ENCODE measurements around the gene FNDC3B.

FNDC3B gene

DNA sequence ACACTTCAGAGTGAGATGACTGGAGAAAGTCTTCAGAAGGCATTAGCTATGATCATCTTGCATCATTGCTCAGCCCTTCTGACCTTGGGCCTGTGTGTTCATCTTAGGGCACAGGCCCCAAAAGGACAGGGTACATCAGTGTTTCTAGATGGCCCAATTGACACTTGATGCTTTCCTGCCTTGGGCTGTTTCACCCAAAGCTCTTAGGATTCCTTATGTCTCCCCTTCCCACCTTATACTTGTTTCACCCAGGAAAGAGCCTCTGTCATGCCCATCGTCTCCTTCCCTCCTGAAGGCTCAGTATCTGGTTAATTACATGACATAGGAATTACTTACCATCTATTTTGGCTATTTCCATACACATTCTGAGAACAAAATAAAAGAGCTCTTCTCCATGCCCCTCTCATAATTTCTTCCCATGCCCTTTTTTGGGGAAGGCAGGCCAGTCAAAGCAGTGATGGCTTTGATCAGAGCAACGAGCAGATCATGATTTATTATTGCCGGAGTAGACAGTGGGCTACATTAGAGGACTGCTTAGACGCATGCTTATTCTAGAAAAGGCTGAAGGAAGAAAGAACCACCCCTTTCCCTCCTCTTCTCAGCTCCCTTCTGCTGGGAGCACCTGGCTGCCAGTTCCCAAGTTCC is 335.9 kb downstream of the FNDC3B start:
- Histone ChIP-seq H3K27ac (no peak overlapping the region), H3K36me3 (peaks cover 80% of the 10 kb centered on the region)

DNA sequence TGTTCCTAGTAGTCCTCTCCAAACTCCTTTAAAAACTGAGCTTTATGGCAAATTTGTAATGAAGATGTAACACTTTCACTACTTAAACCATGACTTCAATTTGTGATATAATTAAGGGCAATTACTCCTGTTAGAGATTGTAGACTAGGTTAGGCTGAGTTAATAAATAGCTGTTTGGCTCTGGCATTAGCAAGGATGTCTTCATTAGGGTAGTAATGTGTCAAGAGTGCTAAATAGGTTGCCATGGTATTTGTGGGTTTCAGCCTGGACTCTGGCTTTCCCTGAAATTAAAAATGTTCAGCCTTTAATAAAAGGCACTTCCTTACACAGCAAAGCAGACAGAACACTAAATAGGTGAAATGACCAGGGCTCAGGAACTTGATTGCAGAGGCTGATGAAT is 337.0 kb downstream of the FNDC3B start:
- TF ChIP-seq, protein P1, sequence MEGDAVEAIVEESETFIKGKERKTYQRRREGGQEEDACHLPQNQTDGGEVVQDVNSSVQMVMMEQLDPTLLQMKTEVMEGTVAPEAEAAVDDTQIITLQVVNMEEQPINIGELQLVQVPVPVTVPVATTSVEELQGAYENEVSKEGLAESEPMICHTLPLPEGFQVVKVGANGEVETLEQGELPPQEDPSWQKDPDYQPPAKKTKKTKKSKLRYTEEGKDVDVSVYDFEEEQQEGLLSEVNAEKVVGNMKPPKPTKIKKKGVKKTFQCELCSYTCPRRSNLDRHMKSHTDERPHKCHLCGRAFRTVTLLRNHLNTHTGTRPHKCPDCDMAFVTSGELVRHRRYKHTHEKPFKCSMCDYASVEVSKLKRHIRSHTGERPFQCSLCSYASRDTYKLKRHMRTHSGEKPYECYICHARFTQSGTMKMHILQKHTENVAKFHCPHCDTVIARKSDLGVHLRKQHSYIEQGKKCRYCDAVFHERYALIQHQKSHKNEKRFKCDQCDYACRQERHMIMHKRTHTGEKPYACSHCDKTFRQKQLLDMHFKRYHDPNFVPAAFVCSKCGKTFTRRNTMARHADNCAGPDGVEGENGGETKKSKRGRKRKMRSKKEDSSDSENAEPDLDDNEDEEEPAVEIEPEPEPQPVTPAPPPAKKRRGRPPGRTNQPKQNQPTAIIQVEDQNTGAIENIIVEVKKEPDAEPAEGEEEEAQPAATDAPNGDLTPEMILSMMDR (IDR thresholded peaks at IDR 0.05) = no peak
- Histone ChIP-seq H3K27me3 (no peaks in the 10 kb centered on the region), H3K4me1 (ENCODE audit: control insufficient read depth in 1 of 2, insufficient read depth in 1 of 2, low read depth in 1 of 2, low read length in 1 of 2) (no peaks in the 10 kb centered on the region), H3K4me3 (ENCODE audit: low read depth in 1 of 2, low read length in 1 of 2) (no peak overlapping the region), H3K36me3 (peaks cover 80% of the 10 kb centered on the region), H3K27ac (no peak overlapping the region), H3K9me3 (no peaks in the 10 kb centered on the region)

More for the DNA sequence above, 335.9 kb downstream of the FNDC3B start:
- TF ChIP-seq, protein P1 (IDR thresholded peaks at IDR 0.05) = no peak
- no peaks in the 10 kb centered on the region for H3K4me1 ChIP-seq (ENCODE audit: control insufficient read depth in 1 of 2, insufficient read depth in 1 of 2, low read depth in 1 of 2, low read length in 1 of 2)
- H3K27me3 ChIP-seq = no peaks in the 10 kb centered on the region
- no peaks in the 10 kb centered on the region for H3K9me3 ChIP-seq
- no peak overlapping the region for H3K4me3 ChIP-seq (ENCODE audit: low read depth in 1 of 2, low read length in 1 of 2)

DNA sequence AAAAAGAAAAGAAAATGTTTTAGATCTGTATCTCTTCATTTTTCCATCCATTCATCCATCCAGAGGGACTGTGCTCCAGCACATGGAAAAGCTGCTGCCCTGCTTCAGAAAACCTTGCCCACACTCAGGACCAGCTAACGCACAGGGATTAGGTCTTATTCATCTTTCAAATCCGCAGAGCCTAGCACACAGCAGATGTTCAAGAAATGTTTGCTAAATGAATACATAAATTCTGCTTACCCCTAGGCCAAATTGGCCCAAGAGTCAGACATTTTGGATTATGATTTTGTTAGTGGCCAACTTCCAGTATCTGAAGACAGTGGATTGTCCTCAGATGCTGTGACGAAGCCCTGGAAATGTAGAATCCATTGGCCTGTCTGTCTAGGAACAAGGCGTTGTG is 337.5 kb downstream of the FNDC3B start:
- no peak overlapping the region for H3K27ac ChIP-seq
- H3K4me1 ChIP-seq (ENCODE audit: control insufficient read depth in 1 of 2, insufficient read depth in 1 of 2, low read depth in 1 of 2, low read length in 1 of 2) = no peaks in the 10 kb centered on the region
- H3K9me3 ChIP-seq = no peaks in the 10 kb centered on the region
- TF ChIP-seq, protein P1 (IDR thresholded peaks at IDR 0.05) = no peak
- H3K4me3 ChIP-seq (ENCODE audit: low read depth in 1 of 2, low read length in 1 of 2) = no peak overlapping the region
- no peaks in the 10 kb centered on the region for H3K27me3 ChIP-seq
- H3K36me3 ChIP-seq = peaks cover 78% of the 10 kb centered on the region

DNA sequence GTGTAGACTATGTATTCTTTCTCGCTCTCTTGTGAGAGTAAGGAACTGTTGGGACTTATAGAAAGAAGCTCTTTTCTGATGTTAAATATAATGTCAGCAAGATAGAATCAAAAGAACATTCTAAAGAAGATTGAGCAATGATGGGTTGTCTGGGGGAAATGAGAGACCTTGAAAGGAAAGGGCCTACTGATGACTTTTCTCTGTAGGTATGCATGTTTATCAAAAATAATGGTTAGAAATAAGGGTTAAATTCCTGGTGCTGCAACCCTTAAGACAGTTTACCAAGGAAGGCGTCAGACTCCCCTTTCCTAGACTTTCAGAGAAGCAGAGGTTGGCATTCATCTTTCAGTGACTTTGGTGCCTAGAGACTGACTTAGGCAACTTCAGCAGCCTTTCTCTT is 339.1 kb downstream of the FNDC3B start:
- peaks cover 68% of the 10 kb centered on the region for H3K36me3 ChIP-seq
- no peak overlapping the region for H3K27ac ChIP-seq
- TF ChIP-seq, protein P1 (IDR thresholded peaks at IDR 0.05) = no peak
- no peaks in the 10 kb centered on the region for H3K9me3 ChIP-seq
- no peak overlapping the region for H3K4me3 ChIP-seq (ENCODE audit: low read depth in 1 of 2, low read length in 1 of 2)
- H3K27me3 ChIP-seq = no peaks in the 10 kb centered on the region
- H3K4me1 ChIP-seq (ENCODE audit: control insufficient read depth in 1 of 2, insufficient read depth in 1 of 2, low read depth in 1 of 2, low read length in 1 of 2) = no peaks in the 10 kb centered on the region

DNA sequence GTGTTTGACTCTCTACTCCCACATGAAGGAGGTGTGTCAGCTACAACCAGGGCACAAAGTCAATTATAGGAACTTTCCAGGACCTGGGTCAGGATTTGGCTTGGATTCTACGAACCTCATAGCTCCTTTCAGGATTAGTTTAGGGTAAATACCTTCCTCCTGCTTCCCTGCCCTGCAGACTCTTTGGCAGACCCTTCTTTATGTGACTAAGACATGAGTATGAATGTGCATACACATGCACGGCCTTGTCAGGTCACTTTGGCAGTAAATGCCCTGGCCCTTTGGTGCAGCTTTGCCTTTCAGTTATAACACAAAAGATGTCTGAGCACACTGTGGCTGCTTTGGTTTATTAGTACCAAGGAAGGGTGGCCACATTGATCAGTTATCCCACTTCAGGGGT is 340.0 kb downstream of the FNDC3B start:
- no peaks in the 10 kb centered on the region for H3K4me1 ChIP-seq (ENCODE audit: control insufficient read depth in 1 of 2, insufficient read depth in 1 of 2, low read depth in 1 of 2, low read length in 1 of 2)
- TF ChIP-seq, protein P1 (IDR thresholded peaks at IDR 0.05) = no peak
- H3K27me3 ChIP-seq = no peaks in the 10 kb centered on the region
- no peak overlapping the region for H3K27ac ChIP-seq
- no peaks in the 10 kb centered on the region for H3K9me3 ChIP-seq
- H3K4me3 ChIP-seq (ENCODE audit: low read depth in 1 of 2, low read length in 1 of 2) = no peak overlapping the region
- peaks cover 63% of the 10 kb centered on the region for H3K36me3 ChIP-seq
